ENCODE measurements around the gene SLC26A11.
"Not testable (repeated sequence)": the region's sequence is repeated elsewhere in the genome, so short reads cannot be mapped to it uniquely, and the experiment has no call there.

The SLC26A11 gene

GRCh38 chr17:80244871-80245509 lies 24.8 kb downstream of the SLC26A11 start:
- DNase-seq (ENCODE audit: low read depth), result no peak

GRCh38 chr17:80245566-80246265 lies 25.5 kb downstream of the SLC26A11 start:
- no peak for DNase-seq (ENCODE audit: low read depth)

- no peak for DNase-seq (ENCODE audit: low read depth)
These were observed 26.0 kb downstream of the SLC26A11 start for GRCh38 chr17:80246266-80246681.

- no peak for DNase-seq (ENCODE audit: low read depth)
These were observed 26.5 kb downstream of the SLC26A11 start for GRCh38 chr17:80246726-80247125.

DNA sequence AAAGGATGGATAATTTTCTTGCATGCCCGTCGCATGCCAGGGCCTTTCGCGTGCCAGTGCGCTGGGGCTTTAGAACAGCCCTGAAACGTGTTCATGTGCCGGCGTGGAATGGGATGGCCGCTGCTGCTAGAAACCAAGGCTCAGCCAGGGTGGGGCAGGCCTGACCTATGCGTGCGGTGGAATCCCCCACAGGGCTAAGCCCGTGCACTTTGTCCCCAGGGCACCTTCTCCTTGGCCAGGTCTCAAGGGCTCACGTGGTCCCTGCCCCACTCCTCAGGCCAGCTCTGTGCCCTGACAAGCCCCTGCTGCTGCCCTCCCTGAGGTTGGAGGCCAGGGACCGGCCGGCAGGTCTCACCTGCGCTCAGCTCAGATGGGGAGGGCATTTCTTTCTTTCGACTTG lies 27.3 kb downstream of the SLC26A11 start:
- DNase-seq (ENCODE audit: low read depth), result no peak

- no peak for DNase-seq (ENCODE audit: low read depth)
These were observed 28.0 kb downstream of the SLC26A11 start for GRCh38 chr17:80248001-80248893.

DNA sequence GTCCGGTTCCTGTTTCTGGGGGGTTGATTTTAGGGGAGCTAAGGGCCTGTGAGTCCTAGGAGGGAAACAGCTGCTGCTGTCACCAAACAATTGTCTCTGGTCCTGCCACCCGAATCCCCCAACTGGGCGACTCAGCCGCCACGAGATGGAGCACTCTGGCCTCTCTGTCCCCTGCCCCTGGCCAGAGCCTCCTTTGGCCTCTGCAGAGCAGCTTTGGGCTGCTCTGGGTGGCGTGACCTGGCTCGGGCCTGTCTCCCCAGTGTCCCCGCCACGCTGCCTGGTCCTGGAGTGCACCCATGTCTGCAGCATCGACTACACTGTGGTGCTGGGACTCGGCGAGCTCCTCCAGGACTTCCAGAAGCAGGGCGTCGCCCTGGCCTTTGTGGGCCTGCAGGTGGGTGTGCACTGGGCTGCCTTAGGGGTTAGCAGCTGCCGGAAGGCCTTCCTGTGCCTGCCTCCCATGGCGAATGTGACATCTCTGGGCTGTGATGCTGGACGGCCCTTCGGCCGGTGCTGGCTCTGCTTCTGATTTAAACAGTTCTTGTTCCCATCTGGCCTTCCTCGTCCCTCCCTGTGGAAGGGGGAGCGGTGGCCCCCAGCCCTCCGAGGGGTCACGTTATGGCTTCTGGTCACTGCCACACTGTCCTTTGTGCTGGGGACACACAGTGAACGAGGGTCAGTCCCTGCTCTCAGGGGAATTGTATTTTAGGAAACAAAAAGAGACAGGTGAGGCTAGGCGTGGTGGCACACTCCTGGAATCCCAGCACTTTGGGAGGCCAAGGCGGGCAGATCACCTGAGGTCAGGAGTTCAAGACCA lies 28.9 kb downstream of the SLC26A11 start:
- no peak for DNase-seq (ENCODE audit: low read depth)

DNA sequence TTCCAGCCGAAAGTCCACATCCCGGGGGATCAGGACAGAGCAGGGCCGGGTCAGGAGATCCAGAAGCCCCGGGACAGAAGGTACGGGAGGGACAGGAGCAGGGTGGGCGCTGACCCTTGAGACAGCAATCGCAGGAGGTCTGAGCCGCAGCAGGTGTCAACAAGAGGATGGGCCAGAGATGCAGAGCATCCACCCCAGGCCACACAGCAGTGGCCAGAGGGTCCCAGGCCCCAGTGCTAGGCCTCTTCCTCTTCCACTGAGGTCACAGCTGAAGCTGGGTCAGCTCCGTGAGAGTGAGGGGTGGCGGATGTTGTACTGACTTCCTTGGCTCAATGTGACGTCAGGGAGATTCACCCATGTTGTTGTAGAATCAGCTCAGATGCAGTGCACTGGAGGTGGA lies 31.7 kb downstream of the SLC26A11 start:
- DNase-seq (ENCODE audit: low read depth), result no peak

GRCh38 chr17:80252871-80253270 lies 32.6 kb downstream of the SLC26A11 start:
- no peak for DNase-seq (ENCODE audit: low read depth)

GRCh38 chr17:80253631-80254395 lies 33.6 kb downstream of the SLC26A11 start:
- no peak for DNase-seq (ENCODE audit: low read depth)

- peak; percentile 98 for DNase-seq (ENCODE audit: low read depth)
These were observed 34.4 kb downstream of the SLC26A11 start for GRCh38 chr17:80254396-80255251.

GRCh38 chr17:80256034-80256350 lies 35.8 kb downstream of the SLC26A11 start:
- DNase-seq (ENCODE audit: low read depth), result no peak

DNA sequence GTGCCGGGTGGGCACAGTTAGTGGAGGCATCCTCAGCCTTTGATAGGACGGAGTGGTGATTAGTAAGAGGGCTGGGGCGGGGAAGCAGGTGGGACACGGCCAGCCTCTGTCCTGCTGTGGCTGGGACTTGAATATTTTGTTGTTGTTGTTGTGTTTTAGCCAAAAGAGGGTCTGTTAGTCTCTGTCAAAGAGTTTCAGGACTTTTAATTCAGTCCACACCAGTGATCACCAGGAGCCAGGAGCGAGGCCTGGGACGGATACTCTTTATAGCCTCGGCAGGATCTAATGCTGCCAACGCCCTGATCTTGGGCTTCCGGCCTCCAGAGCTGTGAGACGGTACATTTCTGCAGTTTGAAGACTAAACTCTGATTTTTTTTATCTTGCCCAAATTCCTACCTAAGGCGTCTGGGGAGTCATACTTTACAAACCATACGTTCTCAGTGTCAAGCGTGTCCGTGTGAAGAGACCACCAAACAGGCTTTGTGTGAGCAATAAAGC lies 37.5 kb downstream of the SLC26A11 start:
- DNase-seq (ENCODE audit: low read depth), result no peak

GRCh38 chr17:80258296-80258695 lies 38.1 kb downstream of the SLC26A11 start:
- not testable (repeated sequence) for DNase-seq (ENCODE audit: low read depth)

DNA sequence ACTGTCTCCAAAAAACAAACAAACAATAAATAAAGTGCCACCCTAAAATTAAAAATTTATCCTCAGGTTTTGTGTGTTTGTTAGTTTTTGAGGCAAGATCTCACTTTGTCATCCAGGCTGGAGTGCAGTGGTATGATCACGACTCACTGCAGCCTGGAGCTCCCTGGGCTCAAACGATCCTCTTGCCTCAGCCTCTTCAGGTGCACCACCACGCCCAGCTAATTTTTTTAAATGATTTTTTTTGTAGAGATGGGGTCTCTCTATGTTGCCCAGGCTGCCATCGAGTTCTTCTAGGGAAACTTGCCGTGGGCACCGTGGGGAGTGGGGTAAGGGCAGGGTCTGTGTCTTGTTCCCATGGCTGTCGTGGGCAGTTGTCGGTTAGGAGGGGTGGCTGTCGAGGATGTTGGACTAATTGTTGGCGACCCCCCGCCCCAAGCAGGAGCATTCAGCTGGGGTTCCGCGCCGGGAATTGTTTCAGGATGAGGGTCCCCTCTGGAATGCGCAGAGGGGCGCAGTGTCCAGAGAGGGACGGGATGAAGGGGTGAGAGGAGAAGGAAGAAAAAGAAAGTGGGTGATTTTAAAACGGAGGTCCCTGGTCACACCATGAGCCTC lies 39.3 kb downstream of the SLC26A11 start:
- DNase-seq (ENCODE audit: low read depth), result peak; percentile 18

- DNase-seq (ENCODE audit: low read depth), result peak; percentile 79
These were observed 39.9 kb downstream of the SLC26A11 start for GRCh38 chr17:80260069-80260535.

DNA sequence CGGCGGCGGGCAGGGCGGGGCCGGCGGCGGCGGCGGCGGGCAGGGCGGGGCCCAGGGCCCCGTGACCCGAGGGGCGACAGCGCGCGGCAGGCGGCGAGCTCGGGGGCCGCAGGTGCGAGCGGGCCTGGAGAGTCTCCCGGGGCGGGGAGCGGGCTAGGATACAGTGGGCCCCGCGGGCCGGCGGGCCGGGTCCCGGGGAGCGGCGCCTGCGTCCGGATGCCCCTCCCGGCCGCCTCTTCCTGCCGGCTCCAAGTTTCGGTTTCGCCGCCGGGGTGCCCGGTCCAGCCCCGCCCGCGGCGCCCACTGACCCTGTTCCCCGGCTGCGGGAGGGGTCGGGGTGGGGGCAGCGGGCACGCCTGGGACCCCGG lies 40.5 kb downstream of the SLC26A11 start, which contains the start of gene RNF213:
Gene RNF213 (plus strand): TSS at position 62 of the 368 bp plus-strand sequence. CDS start 2,830 bp downstream, outside the sequence.
- DNase-seq (ENCODE audit: low read depth), result peak; percentile 52

DNA sequence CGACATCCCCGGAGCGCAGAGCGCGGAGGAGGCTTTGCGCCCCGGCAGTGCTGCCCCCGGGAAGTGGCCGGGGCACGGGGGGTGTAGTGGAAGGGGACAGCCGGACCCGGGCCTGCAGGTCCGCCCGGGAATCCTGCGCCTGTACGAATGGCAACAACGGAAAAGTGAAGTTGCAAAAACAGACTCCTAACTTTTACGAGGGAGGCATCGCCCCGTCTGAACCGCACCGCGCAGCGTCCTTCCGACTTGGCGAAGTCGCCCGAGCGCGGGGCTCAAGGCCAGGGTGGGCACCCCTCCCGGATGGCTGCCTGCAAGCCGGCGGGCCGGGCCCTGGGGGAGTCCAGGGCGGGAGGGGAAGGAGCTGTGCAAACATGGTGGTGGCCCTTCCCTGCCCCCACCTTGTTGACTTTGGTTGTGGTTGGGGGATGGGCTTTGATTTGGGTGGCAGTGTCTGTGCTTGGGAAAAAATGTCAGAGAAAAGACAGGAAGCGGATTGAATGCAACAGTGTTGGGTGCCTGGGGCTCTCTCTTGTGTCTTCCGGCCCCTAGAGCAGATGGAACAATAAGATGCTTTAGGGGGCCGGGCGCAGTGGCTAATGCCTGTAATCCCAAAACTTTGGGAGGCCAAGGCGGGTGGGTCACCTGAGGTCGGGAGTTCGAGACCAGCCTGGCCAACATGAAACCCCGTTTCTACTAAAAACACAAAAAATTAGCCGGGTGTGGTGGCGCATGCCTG lies 41.1 kb downstream of the SLC26A11 start:
- peak; percentile 87 for DNase-seq (ENCODE audit: low read depth)

DNA sequence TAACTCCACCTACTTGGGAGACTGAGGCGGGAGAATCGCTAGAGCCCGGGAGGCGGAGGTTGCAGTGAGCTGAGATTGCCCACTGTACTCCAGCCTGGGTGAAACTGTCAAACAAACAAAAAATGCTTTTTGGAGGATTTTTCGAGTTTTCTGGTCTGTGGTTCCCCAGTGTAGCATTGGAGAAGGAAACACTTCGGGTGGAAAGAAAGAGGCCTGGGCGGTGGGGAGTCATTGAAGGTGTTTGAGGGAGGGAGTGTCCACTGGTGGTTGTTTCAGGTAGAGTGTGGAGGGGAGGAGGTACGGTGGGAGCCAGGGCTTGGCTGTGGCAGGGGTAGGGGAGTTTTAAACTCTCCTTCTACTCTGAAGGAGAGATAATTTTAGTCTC lies 41.7 kb downstream of the SLC26A11 start:
- DNase-seq (ENCODE audit: low read depth), result no peak
